ENCODE data around the gene CAPZB.

Gene CAPZB

DNA sequence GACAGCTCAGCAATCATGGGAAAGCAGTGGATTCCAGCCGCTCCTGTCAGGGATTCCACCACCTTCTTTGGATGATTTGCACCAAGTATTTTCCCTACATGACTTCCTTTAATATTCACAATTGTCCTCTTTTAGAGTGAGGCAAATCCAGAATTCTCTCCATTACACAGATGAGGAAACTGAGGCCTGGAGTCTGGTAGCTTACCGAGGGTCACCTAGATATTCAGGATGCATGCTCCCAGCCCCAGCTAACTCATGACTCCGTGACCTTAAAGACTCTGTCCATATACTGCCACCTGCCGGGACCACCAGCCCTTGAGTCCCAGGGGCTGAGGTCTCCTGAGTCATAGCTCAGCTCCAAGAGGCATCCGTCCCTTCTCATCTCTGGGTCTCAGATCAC, 80.6 kb downstream of the CAPZB start:
- DNase-seq, result no peak

DNA sequence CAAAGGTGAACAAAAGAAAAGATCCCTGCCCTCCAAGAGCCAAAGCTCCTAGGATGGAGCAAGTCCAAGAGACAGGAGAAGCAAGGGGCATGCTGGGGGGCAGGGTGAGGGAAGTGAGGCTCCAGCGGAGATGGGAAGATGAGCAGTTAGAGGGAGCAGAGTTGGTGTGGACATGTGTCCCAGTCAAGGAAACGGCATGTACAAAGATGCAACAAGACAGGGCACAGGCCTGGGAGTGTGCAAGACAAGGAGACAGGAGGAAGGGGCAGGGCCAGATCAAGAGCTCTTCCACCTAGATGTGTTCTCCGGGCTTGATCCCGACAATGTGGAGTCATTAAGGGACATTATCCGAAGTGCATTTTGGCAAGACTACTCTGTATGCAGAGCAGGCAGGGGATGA, 82.1 kb downstream of the CAPZB start:
- DNase-seq, result no peak

GRCh38 chr1:19402031-19402813, 83.1 kb downstream of the CAPZB start:
- no peak for DNase-seq

DNA sequence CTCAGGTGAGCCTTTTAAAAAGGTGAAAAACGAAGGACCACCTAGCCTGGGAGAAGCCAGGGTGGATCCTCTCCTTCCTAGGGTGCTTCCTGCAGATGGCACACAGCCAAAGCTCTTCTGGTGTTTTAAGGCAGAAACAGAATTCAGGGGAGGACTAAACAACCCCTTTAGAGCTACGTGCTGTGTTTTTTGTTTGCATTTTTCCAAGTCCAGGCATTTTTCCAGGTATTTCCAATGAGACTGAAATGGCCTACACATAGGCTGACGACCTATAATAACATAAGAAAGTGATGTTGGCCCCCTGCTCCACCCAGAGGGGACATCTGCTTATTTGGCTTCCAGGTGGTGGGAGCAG, 83.8 kb downstream of the CAPZB start:
- no peak for DNase-seq

- no peak for DNase-seq
Measured at GRCh38 chr1:19400875-19401534, 84.3 kb downstream of the CAPZB start.

- DNase-seq, result no peak
Measured at GRCh38 chr1:19400192-19400611, 85.1 kb downstream of the CAPZB start.

DNA sequence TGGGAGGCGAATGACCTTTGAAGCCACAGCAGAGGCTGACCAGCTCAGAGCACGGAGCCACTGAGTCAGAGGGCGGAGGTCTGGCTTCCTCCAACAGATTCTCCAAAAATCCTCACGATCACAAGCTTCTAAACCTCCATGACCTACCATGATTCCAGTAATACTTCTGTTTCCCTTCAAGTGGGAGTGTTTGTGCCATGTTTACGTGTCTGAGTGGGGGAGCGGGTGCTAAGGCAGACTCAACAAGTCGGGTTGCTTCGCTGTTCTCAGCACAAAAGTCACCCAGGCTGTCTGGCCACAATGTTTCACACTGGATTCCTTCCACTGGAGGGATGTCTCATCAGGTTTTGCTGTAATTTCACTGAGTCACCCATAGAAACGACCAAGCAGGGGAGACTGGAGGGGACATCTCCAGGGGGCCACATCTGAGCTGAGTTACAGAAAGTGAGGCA, 87.0 kb downstream of the CAPZB start:
- DNase-seq, result no peak

DNA sequence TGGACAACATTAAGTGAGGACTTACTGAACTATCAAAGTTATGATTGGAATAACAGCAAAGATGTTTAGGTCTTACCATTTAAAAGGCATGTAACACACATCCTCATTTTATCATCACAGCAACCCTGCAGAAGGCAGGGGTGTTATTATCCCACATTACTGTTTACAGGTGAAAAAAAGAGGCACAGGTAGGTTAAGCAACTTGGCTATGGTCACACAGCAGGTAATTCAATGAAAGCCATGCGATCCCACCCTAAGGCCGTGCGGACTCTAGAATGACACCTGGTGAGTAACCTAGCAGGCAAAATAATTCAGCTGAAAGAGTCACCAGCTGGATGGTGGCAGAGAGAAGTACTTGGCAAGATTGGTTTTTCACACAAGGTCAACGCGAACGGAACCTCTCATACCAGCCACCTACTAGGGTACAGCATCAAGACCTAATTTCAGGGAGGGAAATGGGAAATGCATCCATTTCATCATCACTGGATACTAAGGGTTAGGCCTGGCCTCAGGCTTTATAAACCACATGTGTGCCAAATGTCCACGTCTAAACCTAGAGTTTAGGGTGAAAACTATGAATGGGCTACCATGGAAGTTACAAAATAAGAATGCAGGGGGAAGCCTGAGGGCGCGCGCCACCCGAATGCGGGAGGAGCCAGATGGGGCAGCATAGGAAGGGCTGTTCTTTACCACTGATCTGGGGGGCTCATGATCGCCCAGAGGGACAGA, 88.0 kb downstream of the CAPZB start:
- no peak for DNase-seq

- no peak for DNase-seq
Measured at GRCh38 chr1:19396280-19396679, 89.1 kb downstream of the CAPZB start.

GRCh38 chr1:19395678-19396192, 89.6 kb downstream of the CAPZB start:
- no peak for DNase-seq

- no peak for DNase-seq
Measured at GRCh38 chr1:19393046-19393445, 92.3 kb downstream of the CAPZB start.

DNA sequence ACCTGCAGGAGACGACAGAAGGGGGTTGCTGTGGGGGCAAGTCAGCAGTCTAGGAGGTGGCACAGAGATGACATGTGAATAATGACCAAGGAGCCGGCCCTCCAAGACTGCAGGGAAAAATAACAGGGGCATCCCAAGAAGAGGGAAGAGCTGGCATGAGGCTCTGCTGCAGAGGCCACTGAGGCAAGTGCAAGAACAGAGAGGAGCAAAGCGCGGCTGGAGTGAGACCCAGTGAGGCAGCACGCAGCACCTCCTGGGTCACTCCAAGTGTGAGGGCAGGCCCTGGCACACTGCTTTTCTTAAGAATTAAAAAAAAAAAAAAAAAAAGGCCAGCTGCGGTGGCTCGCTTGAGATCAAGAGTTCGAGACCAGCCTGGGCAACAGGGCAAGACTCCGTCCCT, 93.1 kb downstream of the CAPZB start:
- DNase-seq, result no peak

GRCh38 chr1:19391596-19391981, 93.8 kb downstream of the CAPZB start:
- no peak for DNase-seq

GRCh38 chr1:19390901-19391595, 94.3 kb downstream of the CAPZB start:
- peak; percentile 59 for DNase-seq

DNA sequence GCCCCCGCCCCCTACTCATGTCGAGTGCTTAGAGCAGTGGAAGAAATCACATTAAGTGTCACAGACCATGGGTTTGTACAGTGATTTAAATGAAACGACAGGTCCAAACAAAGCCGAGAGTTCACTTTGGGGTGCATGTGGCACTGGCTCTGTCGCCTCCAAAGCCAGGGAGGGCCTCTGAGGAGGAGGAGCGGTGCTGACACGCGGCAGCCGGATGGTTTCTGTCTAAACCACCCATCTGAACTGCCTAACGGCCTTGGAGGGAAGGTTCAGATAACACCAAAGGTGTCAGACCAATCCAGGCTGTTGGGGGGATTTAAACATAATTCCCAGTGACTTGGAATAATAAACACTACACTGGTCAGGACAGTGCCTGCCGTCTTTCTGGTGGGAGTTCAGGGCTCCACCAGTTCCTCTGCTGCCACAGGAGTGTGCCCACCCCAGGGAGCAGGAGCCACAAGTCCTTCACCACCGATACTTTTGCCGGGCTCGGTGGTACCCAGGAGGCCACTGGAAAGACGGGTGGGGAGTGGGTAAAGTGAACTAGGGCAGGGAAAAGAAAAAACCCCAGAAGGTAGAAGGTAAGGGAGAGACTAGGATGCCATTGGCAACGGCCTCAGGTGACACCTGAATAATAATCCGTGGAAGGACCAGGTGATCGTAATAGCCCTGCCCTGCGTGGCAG, 95.0 kb downstream of the CAPZB start:
- no peak for DNase-seq

DNA sequence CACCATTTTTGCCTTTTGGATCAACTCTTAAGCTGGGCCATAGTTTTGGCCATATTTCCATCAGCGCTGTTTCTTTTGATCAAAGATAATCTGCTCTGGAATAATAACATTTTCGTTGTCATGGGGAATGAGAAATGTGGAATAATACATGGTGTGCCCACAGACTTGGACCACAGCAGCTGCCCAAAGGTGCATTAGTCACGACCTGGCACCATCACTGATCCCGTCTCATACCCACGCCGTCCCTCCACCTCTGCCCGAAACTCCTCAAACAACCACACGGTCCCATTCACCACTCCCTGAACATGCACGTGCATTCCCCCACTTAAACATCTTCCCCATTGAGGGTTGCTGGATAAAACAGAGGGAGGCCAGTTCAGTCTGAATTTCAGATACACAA, 96.4 kb downstream of the CAPZB start:
- DNase-seq, result no peak

- no peak for DNase-seq
Measured at GRCh38 chr1:19387045-19387467, 98.3 kb downstream of the CAPZB start.

DNA sequence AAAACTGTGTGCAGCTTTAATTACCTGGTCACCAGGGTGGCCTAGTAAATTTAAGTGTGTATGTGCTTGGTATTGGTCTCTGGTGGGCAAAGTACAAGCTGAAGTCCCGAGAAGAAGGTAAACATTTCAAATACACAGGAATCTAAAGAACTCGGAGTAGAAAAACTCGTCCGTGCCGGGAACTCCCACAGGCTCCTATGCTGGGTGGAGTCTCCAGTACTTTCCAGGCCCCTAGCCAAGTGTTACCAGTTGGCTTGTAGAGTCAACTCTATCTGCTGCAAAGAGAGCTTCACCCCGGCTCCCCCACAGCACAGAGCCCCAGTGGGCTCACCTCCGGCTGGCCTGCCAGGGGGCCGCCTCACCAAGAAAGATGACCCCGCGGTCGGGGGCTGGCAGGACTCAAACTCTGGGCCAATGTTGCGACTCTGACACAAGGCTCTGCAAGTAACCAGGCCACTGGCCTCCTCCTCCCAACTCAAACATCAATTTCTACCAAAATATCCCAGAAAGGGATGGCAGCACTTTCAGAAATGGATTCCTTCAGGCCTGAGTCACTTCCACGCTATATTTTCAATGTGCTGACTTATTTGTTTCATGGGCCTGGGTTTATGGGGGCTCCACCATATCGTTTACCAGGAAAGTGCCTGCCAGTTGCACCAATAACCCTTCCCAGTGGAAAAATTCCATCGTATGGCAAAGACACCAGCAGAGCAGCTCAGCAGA, 99.3 kb downstream of the CAPZB start:
- DNase-seq, result no peak

DNA sequence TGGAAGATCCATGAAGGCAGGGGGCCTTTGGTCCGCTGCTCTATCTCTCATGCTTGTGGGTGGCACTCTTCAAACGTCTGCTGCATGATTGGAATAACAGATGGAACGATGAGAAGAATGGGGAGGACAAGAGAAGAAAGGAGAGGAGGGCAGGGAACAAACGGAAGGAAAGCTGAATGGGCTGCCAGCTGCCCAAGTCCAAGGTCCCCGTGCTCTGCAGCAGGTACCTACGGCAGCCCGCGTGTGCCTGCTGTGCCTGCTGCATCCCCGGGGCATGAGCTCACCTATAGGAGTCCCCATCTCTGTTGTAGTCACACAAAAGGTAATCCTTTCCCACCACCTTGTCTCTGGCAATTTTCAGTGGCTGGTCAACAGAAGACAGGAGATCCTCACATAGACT, 100.1 kb downstream of the CAPZB start:
- no peak for DNase-seq

- no peak for DNase-seq
Measured at GRCh38 chr1:19384772-19385187, 100.6 kb downstream of the CAPZB start.

- no peak for DNase-seq
Measured at GRCh38 chr1:19384113-19384512, 101.2 kb downstream of the CAPZB start.

- DNase-seq, result no peak
Measured at GRCh38 chr1:19382222-19382621, 103.1 kb downstream of the CAPZB start.

Measured in CD4-positive, alpha-beta T cell treated with Interferon gamma for 1 hour (primary cell).